HG03457 (cell line): ENCODE results near the gene CIITA.

Experiments
- ATAC-seq: cut with Tn5 transposase; IDR thresholded peaks from one replicate; pipeline ENCODE4 v1.9.1; 2021; ENCODE audit warnings: moderate number of reproducible peaks; ENCODE audit not compliant: unreplicated experiment

Gene CIITA

GRCh38 chr16:10851512-10851911 lies 25.5 kb upstream of the CIITA start:
- no peak for ATAC-seq

GRCh38 chr16:10852286-10852685 lies 24.7 kb upstream of the CIITA start:
- no peak for ATAC-seq

- no peak for ATAC-seq
These were observed 24.1 kb upstream of the CIITA start for GRCh38 chr16:10852948-10853347.

GRCh38 chr16:10856042-10856441 lies 21.0 kb upstream of the CIITA start:
- no peak for ATAC-seq

- ATAC-seq = no peak
These were observed 18.8 kb upstream of the CIITA start for GRCh38 chr16:10858203-10858602.

- ATAC-seq = no peak
These were observed 18.0 kb upstream of the CIITA start for GRCh38 chr16:10859020-10859419.

GRCh38 chr16:10859658-10860057 lies 17.3 kb upstream of the CIITA start:
- no peak for ATAC-seq

- no peak for ATAC-seq
These were observed 14.6 kb upstream of the CIITA start for GRCh38 chr16:10862438-10862837.

GRCh38 chr16:10865991-10866966 lies 10.7 kb upstream of the CIITA start:
- ATAC-seq = no peak

- ATAC-seq = no peak
These were observed 9.8 kb upstream of the CIITA start for GRCh38 chr16:10867199-10867598.

- no peak for ATAC-seq
These were observed 8.9 kb upstream of the CIITA start for GRCh38 chr16:10868104-10868595.

- peak; percentile 32 for ATAC-seq
These were observed 8.2 kb upstream of the CIITA start for GRCh38 chr16:10868596-10869469.

- no peak for ATAC-seq
These were observed 6.7 kb upstream of the CIITA start for GRCh38 chr16:10870137-10870776.

GRCh38 chr16:10870808-10871156 lies 6.2 kb upstream of the CIITA start:
- ATAC-seq = no peak

- ATAC-seq = peak; percentile 45
These were observed 5.6 kb upstream of the CIITA start for GRCh38 chr16:10871157-10871991.

- no peak for ATAC-seq
These were observed 687 bp upstream of the CIITA start for GRCh38 chr16:10876315-10876714.

- ATAC-seq = no peak
These were observed 507 bp downstream of the CIITA start for GRCh38 chr16:10877472-10877946.

GRCh38 chr16:10878328-10878643 lies 1.3 kb downstream of the CIITA start:
- ATAC-seq = no peak

- ATAC-seq = no peak
These were observed 1.9 kb downstream of the CIITA start for GRCh38 chr16:10878644-10879501.
